ACC112 (cell line): ENCODE data around the gene DAGLB.

ENCODE experiments used
- H2AFZ ChIP-seq: fragments of 200-600 bp; sonication (generic); one replicate; pipeline ENCODE4 v1.6.0; 2017; ENCODE audit warnings: antibody characterized with exemption, low read length; ENCODE audit not compliant: unreplicated experiment
- H3K27ac ChIP-seq: fragments of 200-600 bp; sonication (generic); 2 replicates; pipeline ENCODE4 v1.5.1; 2014; ENCODE audit warnings: low read depth, mild to moderate bottlenecking, antibody characterized with exemption, low read length, moderate library complexity
- H3K27me3 ChIP-seq: fragments of 200-600 bp; sonication (generic); 2 replicates; pipeline ENCODE4 v1.6.1; 2014; ENCODE audit warnings: mild to moderate bottlenecking, antibody characterized with exemption, low read length, moderate library complexity, mixed read lengths; ENCODE audit not compliant: insufficient read depth
- H3K36me3 ChIP-seq: fragments of 200-600 bp; sonication (generic); 2 replicates; pipeline ENCODE4 v1.6.1; 2016; ENCODE audit warnings: mild to moderate bottlenecking, antibody characterized with exemption, low read length, moderate library complexity, mixed read lengths; ENCODE audit not compliant: insufficient read depth
- H3K4me1 ChIP-seq: fragments of 200-600 bp; sonication (generic); one replicate; pipeline ENCODE4 v1.6.1; 2016; ENCODE audit warnings: low read length, mixed read lengths; ENCODE audit not compliant: insufficient read depth, unreplicated experiment, control insufficient read depth
- H3K4me3 ChIP-seq: fragments of 200-600 bp; sonication (generic); 2 replicates; pipeline ENCODE4 v1.5.1; 2014; ENCODE audit warnings: mild to moderate bottlenecking, low read depth, low read length
- H3K79me2 ChIP-seq: fragments of 200-600 bp; sonication (generic); one replicate; pipeline ENCODE4 v1.6.0; 2016; ENCODE audit warnings: low read length; ENCODE audit not compliant: control insufficient read depth, unreplicated experiment, insufficient read depth

Gene DAGLB

DNA sequence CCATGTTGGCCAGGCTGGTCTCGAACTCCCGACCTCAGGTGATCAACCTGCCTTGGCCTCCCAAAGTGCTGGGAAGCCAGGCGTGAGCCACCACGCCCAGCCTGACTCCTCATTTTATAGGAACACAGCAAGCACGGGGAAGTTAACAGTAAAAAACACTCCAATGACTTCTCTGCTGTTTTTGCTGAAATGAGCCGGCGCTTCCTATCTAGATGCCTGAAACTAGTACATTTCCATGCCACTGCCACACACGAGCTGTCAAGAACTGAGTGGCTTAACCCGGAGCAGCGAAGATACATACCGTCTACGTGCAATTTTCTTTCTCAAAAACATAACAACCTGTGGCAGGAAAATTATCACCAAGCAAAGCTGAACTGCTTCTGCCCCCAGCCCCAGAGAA is 16.8 kb downstream of the DAGLB start:
- H3K27me3 ChIP-seq = no peaks in the 10 kb centered on the region
- H3K79me2 ChIP-seq = peaks cover 28% of the 10 kb centered on the region
- H2AFZ ChIP-seq = no peak overlapping the region
- H3K4me3 ChIP-seq = no peak overlapping the region
- H3K4me1 ChIP-seq = peaks cover 9% of the 10 kb centered on the region
- H3K36me3 ChIP-seq = peaks cover 19% of the 10 kb centered on the region; the same call in 1 of the 2 replicates
- H3K27ac ChIP-seq = peak overlapping the region; percentile 51; the same call in 1 of the 2 replicates

DNA sequence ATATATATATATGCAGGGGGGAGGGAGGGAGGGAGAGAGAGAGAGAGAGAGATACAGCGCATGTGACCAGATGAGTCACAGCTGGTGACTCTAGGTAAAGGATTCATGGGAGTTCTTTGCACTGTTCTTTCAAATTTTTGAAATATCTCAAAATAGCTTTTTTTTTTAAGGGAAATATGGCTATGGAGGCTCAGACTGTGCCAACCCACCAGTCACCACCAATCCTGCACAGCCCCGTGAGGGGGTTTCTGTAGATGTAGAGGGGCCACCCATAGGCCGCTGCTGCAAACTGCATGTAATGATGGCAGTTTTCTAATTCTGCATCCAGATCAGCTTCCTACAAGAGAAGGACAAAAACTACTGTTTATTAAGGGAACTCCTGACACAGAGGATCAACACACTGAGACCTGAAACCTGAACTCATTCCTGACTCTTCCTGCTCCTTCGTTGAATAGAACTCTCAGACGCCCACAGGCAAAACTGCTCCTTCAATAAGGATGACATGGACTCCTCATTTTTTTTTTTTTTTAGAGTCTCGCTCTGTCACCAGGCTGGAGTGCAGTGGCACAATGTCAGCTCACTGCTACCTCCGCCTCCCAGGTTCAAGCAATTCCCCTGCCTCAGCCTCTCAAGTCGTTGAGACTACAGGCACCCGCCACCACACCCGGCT is 17.3 kb downstream of the DAGLB start:
- Histone ChIP-seq H3K27me3 (no peaks in the 10 kb centered on the region), H2AFZ (no peak overlapping the region), H3K79me2 (peaks cover 26% of the 10 kb centered on the region), H3K27ac (peak overlapping the region; percentile 51), H3K36me3 (peaks cover 25% of the 10 kb centered on the region; the same call in 1 of the 2 replicates), H3K4me1 (peaks cover 9% of the 10 kb centered on the region), H3K4me3 (no peak overlapping the region)

DNA sequence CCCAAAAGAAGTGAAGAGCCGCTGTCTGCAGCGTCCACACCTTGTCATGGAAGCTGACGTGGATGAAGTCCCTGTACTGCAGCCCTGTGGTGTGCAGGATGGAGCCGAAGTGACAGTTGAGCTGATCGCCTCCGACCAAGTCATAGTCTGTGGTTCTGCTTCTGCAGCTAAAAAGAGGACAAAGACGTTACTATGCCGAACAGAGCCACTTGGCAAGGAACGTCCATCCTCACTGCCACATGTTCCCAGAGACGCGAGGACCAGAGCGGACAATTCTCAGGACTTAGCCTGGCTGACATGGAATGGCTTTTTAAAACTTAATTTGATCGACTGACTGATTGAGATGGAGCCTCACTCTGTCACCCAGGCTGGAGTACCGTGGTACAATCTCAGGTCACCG is 21.8 kb downstream of the DAGLB start:
- Histone ChIP-seq H3K36me3 (peaks cover 33% of the 10 kb centered on the region; the same call in 1 of the 2 replicates), H3K4me3 (no peak overlapping the region), H2AFZ (no peak overlapping the region), H3K79me2 (no peaks in the 10 kb centered on the region), H3K4me1 (peaks cover 9% of the 10 kb centered on the region), H3K27me3 (no peaks in the 10 kb centered on the region), H3K27ac (no peak overlapping the region)

DNA sequence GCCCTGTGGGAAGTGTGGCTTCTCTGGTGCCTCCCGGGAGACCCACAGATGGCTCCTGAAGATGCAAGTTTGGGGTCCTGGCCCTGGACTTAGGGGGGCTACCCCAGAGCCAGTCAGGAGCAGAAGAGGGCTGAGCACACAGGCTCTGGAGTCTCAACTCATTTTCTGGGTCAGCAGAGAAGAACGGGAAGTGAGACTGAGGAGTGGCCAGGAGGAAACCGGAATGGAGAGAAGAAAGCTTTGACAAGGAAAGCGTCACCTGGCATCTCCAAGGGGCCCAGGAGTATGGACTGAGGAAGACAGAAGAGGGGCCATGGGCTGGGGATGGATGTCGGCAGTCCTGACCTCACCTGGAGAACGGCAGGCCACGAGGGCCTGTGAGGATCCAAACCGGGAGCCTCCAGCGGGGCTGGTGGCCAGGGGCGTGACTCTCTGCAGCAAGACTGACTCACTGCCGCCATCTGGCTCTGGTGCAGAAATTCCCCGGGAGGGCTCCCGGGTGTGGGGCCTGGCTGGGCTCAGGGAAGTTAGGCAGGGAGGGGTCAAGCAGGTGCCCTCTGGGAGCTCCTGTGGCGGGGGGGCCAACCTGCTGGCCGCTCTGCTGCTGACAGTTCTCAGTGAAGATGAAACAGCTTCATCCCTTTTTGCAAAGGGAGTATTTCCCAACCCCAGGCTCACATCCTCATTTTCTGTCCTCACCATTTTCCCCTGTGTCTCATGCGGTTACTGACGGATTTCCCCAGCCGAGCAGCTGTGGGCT is 23.6 kb downstream of the DAGLB start:
- peaks cover 39% of the 10 kb centered on the region for H3K36me3 ChIP-seq
- H2AFZ ChIP-seq = no peak overlapping the region
- no peaks in the 10 kb centered on the region for H3K4me1 ChIP-seq
- H3K4me3 ChIP-seq = no peak overlapping the region
- no peak overlapping the region for H3K27ac ChIP-seq
- no peaks in the 10 kb centered on the region for H3K79me2 ChIP-seq
- no peaks in the 10 kb centered on the region for H3K27me3 ChIP-seq

DNA sequence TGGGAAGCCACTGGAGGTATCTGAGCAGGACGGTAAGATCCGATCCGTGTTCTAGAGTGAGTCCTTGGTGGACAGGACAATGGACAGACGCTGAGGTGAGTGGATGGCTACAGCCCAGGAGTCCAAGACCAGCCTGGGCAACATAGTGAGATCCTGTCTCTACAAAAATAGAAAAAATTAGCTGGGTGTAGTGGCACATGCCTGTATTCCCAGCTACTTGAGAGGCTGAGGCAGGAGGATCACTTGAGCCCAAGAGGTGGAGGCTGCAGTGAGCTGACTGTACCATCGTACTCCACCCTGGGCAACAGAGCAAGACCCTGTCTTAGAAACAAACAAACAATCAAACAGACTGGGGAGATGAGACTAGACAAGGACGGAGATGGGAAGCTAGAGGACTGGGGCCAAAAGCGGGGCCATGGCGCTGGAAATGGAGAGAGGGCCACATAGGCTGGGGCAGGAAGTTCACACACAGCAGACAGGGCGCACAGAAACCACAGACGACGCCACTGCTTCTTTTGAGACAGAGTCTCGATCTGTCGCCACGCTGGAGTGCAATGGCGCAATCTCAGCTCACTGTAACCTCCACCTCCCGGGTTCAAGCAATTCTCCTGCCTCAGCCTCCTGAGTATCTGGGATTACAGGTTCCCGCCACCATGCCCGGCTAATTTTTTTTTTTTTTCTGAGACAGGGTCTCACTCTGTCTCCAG is 24.7 kb downstream of the DAGLB start:
- H3K4me1 ChIP-seq = no peaks in the 10 kb centered on the region

DNA sequence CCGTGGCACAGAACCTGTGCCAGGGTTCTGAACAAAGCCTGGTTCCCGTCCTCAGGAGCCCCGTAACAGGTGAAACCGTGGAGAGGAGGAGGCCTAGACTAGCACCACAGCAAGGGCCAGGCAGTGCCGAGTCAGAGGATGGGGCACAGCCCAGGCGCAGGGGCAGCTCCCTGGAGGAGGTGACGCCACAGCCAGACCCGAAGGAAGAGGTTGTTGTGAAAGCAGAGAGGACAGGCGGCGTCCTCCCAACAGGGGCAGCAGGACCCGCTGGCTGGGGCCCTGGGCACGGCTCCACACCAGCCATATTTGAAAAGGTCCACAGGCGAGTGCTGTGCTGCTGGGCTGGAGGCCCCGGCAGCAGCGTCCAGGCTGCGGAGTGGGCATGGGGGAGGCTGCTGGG is 25.7 kb downstream of the DAGLB start:
- Histone ChIP-seq H3K79me2 (no peaks in the 10 kb centered on the region), H3K36me3 (peaks cover 36% of the 10 kb centered on the region), H3K27ac (no peak overlapping the region), H3K4me1 (no peaks in the 10 kb centered on the region), H2AFZ (no peak overlapping the region), H3K27me3 (no peaks in the 10 kb centered on the region), H3K4me3 (no peak overlapping the region)

More for the DNA sequence above, 24.7 kb downstream of the DAGLB start:
- H3K4me3 ChIP-seq = no peak overlapping the region
- H3K27ac ChIP-seq = no peak overlapping the region
- H3K27me3 ChIP-seq = no peaks in the 10 kb centered on the region
- H3K79me2 ChIP-seq = no peaks in the 10 kb centered on the region
- no peak overlapping the region for H2AFZ ChIP-seq
- peaks cover 39% of the 10 kb centered on the region for H3K36me3 ChIP-seq

DNA sequence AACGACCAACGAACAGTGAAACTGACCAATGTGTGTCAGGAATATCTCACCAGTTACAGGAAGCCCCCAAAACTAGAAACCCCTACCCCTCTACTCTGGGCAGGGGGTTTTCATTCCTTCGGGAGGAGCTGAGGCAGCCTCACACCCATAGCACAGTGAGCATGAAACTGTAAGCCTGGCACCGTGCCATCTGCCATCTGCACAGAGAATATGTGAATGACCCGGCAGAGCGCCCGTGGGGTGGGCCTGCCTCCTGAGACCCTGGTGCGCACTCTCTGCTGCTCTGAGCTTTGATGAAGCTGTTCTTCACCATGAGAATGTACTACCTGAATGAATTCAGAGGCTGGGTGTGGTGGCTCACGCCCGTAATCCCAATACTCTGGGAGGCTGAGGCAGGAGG is 27.1 kb downstream of the DAGLB start:
- H3K27ac ChIP-seq = no peak overlapping the region

DNA sequence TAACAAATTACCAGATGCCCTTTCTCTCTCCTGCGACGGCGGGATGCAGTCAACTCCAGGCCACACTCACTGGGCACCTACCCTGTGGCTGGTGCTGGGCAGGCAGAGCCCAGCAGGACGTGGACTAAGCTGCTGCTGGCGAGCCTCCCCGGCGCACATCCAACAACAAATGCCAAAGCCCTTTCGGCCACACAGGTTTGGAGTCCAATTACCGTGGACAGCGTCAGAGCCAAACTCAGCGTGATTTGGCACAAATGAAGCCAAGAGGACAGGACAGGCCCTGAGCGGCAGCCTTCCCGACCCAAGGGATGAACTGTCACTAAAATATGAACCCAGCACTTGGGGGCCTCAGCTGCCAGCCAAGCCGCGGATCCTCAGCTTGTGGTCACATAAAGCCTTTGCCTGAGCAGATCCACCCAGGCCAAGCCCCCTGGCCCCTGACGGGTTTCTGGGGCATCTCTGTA is 28.4 kb downstream of the DAGLB start:
- no peaks in the 10 kb centered on the region for H3K27me3 ChIP-seq
- no peak overlapping the region for H3K27ac ChIP-seq
- H3K4me1 ChIP-seq = peaks cover 3% of the 10 kb centered on the region
- no peaks in the 10 kb centered on the region for H3K79me2 ChIP-seq
- no peak overlapping the region for H2AFZ ChIP-seq
- peaks cover 28% of the 10 kb centered on the region for H3K36me3 ChIP-seq
- H3K4me3 ChIP-seq = no peak overlapping the region

More for the DNA sequence above, 27.1 kb downstream of the DAGLB start:
- Histone ChIP-seq H3K4me1 (peaks cover 3% of the 10 kb centered on the region), H3K4me3 (no peak overlapping the region), H3K79me2 (no peaks in the 10 kb centered on the region), H3K36me3 (peaks cover 30% of the 10 kb centered on the region), H3K27me3 (no peaks in the 10 kb centered on the region), H2AFZ (no peak overlapping the region)

DNA sequence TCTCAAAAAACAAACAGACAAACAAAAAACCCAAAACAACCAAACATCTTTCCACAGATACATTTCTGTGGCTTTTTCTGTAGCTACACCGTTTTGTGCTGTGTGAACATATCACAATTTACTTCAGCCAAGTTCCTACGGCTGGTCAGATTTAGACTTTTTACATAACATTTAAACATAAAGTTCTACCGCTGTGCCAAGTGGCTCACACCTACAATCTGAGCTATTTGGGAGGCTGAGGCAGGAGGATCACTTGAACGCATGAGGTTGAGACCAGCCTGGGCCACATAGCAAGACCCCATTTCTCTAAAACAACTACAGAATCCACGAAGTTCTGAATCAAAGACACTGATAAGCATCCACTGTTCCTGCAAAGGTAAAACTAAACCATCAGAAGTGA is 30.3 kb downstream of the DAGLB start:
- Histone ChIP-seq H3K36me3 (peaks cover 33% of the 10 kb centered on the region), H3K27me3 (no peaks in the 10 kb centered on the region)

DNA sequence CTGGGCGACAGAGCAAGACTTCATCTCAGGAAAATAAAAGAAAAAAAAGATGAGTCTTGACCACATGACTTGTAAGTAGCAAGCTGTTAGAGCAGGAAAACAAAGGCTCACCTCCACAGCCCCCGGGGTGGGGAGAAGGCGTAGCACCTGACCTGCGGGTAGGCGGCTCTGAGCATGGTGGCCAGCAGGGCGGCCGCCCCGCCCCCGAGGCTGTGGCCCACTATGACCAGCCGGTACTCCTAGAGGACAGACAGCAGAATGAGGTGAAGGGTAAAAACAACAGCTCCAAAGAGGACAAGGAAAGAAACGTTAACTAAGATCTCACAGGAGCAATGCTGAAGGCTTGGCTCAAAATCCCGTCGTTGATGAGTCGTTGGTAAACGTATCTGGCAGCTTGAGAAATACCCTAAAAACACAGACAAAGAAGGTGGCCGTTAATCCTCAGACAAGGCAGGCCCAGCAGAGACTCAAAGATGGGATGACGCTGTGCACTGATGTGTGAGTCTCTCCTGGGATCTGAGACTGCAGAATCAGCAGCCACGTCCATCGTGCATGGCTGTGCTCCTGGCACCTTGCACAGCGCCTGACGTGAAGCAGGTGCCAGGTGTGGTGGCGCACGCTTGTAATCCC is 31.1 kb downstream of the DAGLB start:
- no peaks in the 10 kb centered on the region for H3K27me3 ChIP-seq
- H3K27ac ChIP-seq = 0 out of 2 replicates have a peak overlapping the region, but pooled peaks have one; percentile 39

More for the DNA sequence above, 30.3 kb downstream of the DAGLB start:
- no peak overlapping the region for H3K4me3 ChIP-seq
- no peaks in the 10 kb centered on the region for H3K79me2 ChIP-seq
- H3K27ac ChIP-seq = no peak overlapping the region
- H2AFZ ChIP-seq = no peak overlapping the region
- peaks cover 3% of the 10 kb centered on the region for H3K4me1 ChIP-seq

More for the DNA sequence above, 31.1 kb downstream of the DAGLB start:
- Histone ChIP-seq H3K36me3 (peaks cover 27% of the 10 kb centered on the region), H3K4me3 (no peak overlapping the region), H3K79me2 (no peaks in the 10 kb centered on the region), H2AFZ (no peak overlapping the region), H3K4me1 (peaks cover 3% of the 10 kb centered on the region)
